NB4 (cell line): ENCODE measurements around the gene RABEP1.
A peak's percentile ranks its signal among the peaks of the same experiment; 100 is the strongest.

Source experiments
- DNase-seq: peaks from one replicate; pipeline ENCODE4 v3.0.0; 2010; ENCODE audit warnings: low read depth
- H3K4me3 ChIP-seq: one replicate; pipeline ENCODE4 v1.5.1; 2011; ENCODE audit warnings: mild to moderate bottlenecking, low read depth, low read length, moderate library complexity
- CTCF ChIP-seq: IDR thresholded peaks from one replicate; pipeline ENCODE4 v1.5.1; 2012; ENCODE audit warnings: low read depth, low read length
- MAX ChIP-seq: IDR thresholded peaks from 2 replicates; pipeline ENCODE4 v1.6.1; 2011; ENCODE audit warnings: low read depth, low read length
- MYC ChIP-seq: IDR thresholded peaks from 2 replicates; pipeline ENCODE4 v1.6.1; 2011; ENCODE audit warnings: low read depth, low read length
- POLR2A ChIP-seq: IDR thresholded peaks from 2 replicates; pipeline ENCODE4 v1.6.1; 2011; ENCODE audit warnings: mild to moderate bottlenecking; ENCODE audit not compliant: insufficient read length; ENCODE audit errors: extremely low read depth

The RABEP1 gene

GRCh38 chr17:5329784-5330557, 47.9 kb downstream of the RABEP1 start:
- DNase-seq = no peak
- no peak for TF ChIP-seq MYC
- TF ChIP-seq CTCF = no peak

GRCh38 chr17:5330981-5331380, 48.9 kb downstream of the RABEP1 start:
- TF ChIP-seq POLR2A (no peak), MAX (no peak), MYC (no peak), CTCF (no peak)
- H3K4me3 ChIP-seq = no peak overlapping the region
- DNase-seq = peak; percentile 4

More at GRCh38 chr17:5329784-5330557, 47.9 kb downstream of the RABEP1 start:
- H3K4me3 ChIP-seq = no peak overlapping the region

- DNase-seq = no peak
- no peak overlapping the region for H3K4me3 ChIP-seq
- TF ChIP-seq MYC = no peak
- no peak for TF ChIP-seq MAX
- TF ChIP-seq CTCF = no peak
- TF ChIP-seq POLR2A = no peak
Observed at GRCh38 chr17:5331506-5331905, 49.4 kb downstream of the RABEP1 start.

- no peak for DNase-seq
- TF ChIP-seq CTCF = no peak
- TF ChIP-seq POLR2A = no peak
- no peak for TF ChIP-seq MYC
- no peak for TF ChIP-seq MAX
- no peak overlapping the region for H3K4me3 ChIP-seq
Observed at GRCh38 chr17:5344914-5345313, 62.8 kb downstream of the RABEP1 start.

- no peak for DNase-seq
- TF ChIP-seq CTCF = no peak
- TF ChIP-seq MYC = no peak
- no peak for TF ChIP-seq POLR2A
- TF ChIP-seq MAX = no peak
- no peak overlapping the region for H3K4me3 ChIP-seq
Observed at GRCh38 chr17:5352681-5353289, 70.7 kb downstream of the RABEP1 start.
